GM19240 (cell line): ENCODE results near the gene CCDC134.
"Not testable (repeated sequence)": the region's sequence is repeated elsewhere in the genome, so short reads cannot be mapped to it uniquely, and the experiment has no call there.

Experiments
- DNase-seq: peaks from one replicate; pipeline ENCODE4 v3.0.0; 2011; ENCODE audit warnings: low spot score; ENCODE audit not compliant: insufficient read length

The CCDC134 gene

GRCh38 chr22:41822317-41823057 is 22.0 kb downstream of the CCDC134 start:
- peak; percentile 25 for DNase-seq

GRCh38 chr22:41823797-41824196 is 23.3 kb downstream of the CCDC134 start:
- DNase-seq, result no peak

DNA sequence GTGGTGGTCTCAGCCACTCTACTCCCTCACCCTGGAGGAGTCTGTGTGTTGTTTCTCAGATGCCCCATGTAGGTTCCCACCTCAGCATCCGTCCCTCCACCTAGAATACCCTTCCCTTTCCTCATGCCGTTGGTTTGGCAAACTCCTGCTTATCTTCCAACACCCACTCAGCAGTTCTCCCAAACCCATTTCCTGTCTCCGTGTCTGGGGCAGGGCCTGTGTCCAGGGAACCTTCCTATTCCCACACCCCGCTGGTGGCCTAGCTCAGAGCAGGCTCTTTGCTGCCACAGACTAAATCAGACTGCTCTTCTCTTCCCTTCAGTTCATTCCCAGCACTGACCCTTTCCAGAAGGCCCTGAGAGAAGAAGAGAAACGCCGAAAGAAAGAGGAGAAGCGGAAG is 24.9 kb downstream of the CCDC134 start:
- no peak for DNase-seq

DNA sequence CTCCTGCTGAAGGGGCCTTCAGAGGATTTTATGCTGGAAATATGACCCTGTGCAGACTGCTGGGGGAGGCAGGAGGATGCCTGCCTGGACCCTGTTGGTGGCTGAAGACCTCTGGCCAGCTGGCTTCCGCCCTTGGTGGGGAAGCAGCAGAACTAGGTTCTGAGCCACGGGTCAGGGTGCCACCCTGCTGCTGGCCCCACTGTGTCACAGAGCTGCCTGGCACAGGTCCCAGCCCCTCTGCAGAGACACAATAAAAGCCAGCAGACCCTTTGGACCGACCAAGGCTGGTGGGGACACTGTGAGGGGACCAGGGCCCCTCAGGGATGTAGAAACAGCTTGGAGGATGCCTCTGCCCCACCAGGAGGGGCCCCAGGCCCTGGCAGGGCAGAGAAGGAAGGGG is 25.5 kb downstream of the CCDC134 start:
- no peak for DNase-seq

- no peak for DNase-seq
Measured at GRCh38 chr22:41826430-41827383, 26.2 kb downstream of the CCDC134 start.

DNA sequence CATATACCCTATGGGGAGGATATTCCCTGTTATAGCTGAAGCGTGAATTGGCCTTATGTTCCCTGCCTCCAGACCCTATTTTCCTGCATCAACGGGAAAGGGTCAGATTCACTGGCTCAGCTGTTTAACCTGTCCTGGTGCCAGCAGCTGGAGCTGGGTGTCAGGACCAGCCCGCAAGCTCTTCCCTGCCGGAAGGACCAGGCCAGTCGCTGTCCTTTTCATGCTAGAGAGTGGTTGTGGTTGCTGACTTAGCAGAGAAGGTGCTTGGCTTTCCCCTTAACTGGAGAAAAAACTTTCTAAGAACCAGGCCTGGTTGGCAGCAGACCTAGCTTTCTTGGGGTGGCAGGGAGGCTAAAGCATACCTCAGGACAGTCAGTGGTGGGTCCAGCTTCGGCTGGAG is 27.2 kb downstream of the CCDC134 start:
- DNase-seq, result no peak

DNA sequence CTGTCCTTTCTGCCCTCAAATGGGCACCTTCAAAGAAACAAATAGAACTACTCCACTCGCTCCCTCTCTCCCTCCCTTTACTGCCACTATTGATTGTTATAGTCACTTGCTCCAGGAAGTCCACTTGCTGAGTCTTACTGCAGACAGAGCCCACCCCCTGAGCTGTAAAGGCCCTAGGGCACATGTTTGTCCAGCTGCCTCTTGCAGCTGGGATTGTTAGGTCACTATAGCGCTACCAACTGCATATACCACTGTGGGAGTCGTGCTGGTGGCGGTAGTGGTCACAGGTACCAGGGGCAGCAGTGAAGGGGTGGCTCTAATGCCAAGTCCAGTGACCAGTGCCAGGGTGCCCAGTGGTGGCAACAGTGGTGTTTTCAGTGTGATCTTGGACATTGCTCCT is 28.0 kb downstream of the CCDC134 start:
- DNase-seq, result no peak

DNA sequence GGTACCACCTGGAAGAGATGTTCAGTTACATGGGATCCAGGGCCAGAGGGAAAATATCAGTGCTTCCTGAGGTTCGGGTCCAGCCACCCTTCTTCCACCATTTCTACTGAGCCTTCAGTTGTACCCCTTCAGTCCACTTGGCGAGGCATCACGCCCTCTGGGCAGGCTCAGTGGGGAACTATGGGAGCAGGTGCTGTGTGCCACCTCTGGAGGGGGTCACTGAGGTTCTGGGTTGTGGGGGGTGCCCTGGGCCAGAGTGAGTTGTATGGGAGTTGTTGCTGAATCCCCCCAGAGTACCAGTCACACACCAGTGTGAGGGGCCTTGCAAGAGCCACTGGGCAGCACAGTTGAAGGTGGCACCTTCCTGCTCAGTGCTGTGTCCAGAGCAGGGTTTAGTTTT is 29.7 kb downstream of the CCDC134 start:
- no peak for DNase-seq

DNA sequence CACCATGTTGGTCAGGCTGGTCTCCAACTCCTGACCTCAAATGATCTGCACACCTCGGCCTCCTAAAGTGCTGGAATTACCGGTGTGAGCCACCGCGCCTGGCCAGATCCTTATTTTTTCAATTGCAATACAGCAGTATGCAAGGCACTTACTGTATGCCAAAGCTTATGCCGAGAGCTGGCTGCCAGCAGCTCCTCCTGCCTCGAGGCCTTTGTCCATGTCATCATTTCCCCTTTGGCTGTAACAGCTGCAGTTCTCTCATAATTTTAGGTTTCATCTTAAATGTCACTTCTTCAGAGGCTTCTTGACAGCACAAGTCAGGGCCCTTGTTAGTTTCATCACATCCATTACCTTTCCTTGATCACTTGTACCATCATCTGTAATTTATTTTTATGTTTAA is 30.9 kb downstream of the CCDC134 start:
- DNase-seq, result no peak

GRCh38 chr22:41831828-41832552 is 31.5 kb downstream of the CCDC134 start:
- DNase-seq, result no peak

GRCh38 chr22:41832553-41833368 is 32.3 kb downstream of the CCDC134 start, which contains the start of gene SREBF2:
SREBF2 (plus strand) TSS chr22:41833105; CDS start chr22:41833271, 166 bp downstream.
- peak; percentile 94 for DNase-seq

GRCh38 chr22:41833369-41834004 is 33.0 kb downstream of the CCDC134 start:
- DNase-seq, result no peak

- no peak for DNase-seq
Measured at GRCh38 chr22:41834005-41834944, 33.8 kb downstream of the CCDC134 start.

DNA sequence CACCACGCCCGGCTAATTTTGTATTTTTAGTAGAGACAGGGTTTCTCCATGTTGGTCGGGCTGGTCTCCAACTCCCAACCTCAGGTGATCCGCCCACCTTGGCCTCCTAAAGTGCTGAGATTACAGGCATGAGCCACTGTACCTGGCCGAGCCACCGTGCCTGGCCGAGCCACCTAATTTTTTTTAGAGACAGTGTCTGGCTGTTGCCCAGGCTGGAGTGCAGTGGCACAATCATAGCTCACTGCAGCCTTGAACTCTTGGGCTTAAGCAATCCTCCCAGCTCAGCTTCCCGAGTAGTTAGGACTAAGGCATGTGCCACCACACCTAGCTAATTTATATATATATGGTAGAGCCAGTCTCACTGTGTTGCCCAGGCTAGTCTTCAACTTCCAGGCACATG is 35.0 kb downstream of the CCDC134 start:
- DNase-seq, result not testable (repeated sequence)

GRCh38 chr22:41836551-41836950 is 36.1 kb downstream of the CCDC134 start:
- no peak for DNase-seq

DNA sequence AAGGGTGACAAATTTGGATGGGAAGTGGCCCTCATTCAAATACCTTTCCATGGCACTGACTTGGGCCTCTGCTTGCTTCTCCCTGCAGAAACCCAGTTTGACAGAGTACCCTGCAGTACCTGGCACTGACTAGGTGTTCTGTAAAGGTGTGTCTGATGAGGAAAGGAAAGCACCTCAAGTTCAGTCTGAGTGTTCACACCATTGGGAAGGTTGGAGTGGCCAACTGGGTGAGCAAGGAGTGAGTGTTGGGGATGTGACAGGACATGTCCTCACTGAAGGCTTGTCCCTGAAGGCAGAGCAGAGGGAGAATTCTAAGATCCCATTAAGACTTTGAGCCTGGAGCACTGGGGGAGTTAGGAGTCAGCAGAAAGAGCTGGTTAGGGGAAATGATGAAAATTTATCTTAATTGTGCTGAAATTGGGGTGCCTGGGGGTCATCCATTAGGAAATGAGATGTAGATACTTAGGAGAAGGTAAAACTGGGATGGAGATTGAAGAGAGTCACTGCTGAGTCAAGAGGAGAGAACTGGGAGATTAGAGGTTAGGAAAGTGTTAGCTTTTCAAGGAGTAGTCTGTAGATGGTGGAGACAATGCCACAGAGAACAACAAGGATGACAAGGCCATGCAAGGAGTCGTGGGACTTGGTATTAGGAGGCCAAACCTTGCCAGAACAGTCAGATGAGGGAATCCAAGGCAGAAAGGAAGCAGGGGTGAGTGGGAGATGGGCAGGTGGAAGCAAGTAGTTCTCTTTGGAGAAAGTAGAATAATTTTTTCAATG is 38.6 kb downstream of the CCDC134 start:
- DNase-seq, result no peak

- DNase-seq, result no peak
Measured at GRCh38 chr22:41840216-41840615, 39.7 kb downstream of the CCDC134 start.

- DNase-seq, result no peak
Measured at GRCh38 chr22:41841085-41841712, 40.7 kb downstream of the CCDC134 start.
